Osteocyte (in vitro differentiated cells): ENCODE results near the gene CT47C1. TPM values are rescaled to one million over a fixed set of nuclear protein-coding genes. Genes with fewer than 3 reads are reported as not detected.
"Not testable (repeated sequence)": the region's sequence is repeated elsewhere in the genome, so short reads cannot be mapped to it uniquely, and the experiment has no call there.

Experiments used
- DNase-seq: peaks from one replicate; pipeline ENCODE4 v3.0.0; 2021; ENCODE audit warnings: mixed read lengths; ENCODE audit not compliant: unreplicated experiment; ENCODE audit errors: extremely low spot score
- H3K27ac Mint-ChIP-seq: one replicate; pipeline ENCODE4 v1.8.0; 2021; ENCODE audit warnings: mild to moderate bottlenecking, mixed read lengths; ENCODE audit not compliant: unreplicated experiment
- H3K27me3 Mint-ChIP-seq: one replicate; pipeline ENCODE4 v1.8.0; 2021; ENCODE audit warnings: mixed read lengths; ENCODE audit not compliant: unreplicated experiment
- H3K36me3 Mint-ChIP-seq: one replicate; pipeline ENCODE4 v1.8.0; 2021; ENCODE audit warnings: mixed read lengths; ENCODE audit not compliant: unreplicated experiment
- H3K4me1 Mint-ChIP-seq: one replicate; pipeline ENCODE4 v1.8.0; 2021; ENCODE audit warnings: mixed read lengths; ENCODE audit not compliant: unreplicated experiment
- H3K4me3 Mint-ChIP-seq: one replicate; pipeline ENCODE4 v1.8.0; 2021; ENCODE audit warnings: mild to moderate bottlenecking, moderate library complexity, mixed read lengths; ENCODE audit not compliant: unreplicated experiment
- H3K9me3 Mint-ChIP-seq: one replicate; pipeline ENCODE4 v1.8.0; 2021; ENCODE audit warnings: mixed read lengths; ENCODE audit not compliant: unreplicated experiment
- long read RNA-seq: library from polyadenylated mRNA; unstranded; transcript quantifications from one replicate; pipeline ENCODE4 v2.0.0, GENCODE V29; 2021
- total RNA-seq: library from RNA; stranded (reverse); gene quantifications from 2 replicates; pipeline ENCODE4 v1.2.1, GENCODE V29; 2021
- TF ChIP-seq, protein P1 (sequence below): fragments of 200-600 bp; sonication (generic); IDR thresholded peaks from 2 replicates; pipeline ENCODE4 v1.5.0; 2021; ENCODE audit warnings: antibody characterized with exemption, mild to moderate bottlenecking, moderate library complexity

CT47C1 gene
- not detected in 2 replicates for total RNA-seq
- long read RNA-seq = 0 reads

DNA sequence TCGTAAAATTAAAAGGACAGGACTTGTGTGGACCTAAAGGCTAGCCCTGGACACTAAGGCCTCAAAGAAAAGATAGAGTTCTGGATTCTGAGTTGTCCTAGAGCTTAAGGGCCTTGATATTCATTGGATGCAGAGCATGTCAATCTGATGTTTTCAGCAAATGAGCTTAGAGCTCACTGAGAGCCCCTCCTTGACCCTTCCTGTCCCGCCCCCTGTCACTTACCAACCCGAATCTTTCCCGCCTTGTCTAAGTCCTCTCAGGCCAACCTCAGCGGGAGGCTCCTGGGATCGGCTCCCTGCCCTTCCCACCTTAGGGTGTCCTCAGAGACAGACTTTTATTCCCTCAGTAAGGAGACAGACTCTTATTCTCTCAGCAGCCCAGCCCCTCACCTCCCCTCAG lies at the start of gene CT47C1:
TSS of gene CT47C1 (plus strand) at position 250 of the 400 bp plus-strand sequence. CDS start 233 bp downstream, outside the sequence.
- Mint-ChIP-seq H3K27me3 (no peaks in the 10 kb centered on the region), H3K36me3 (no peaks in the 10 kb centered on the region)
- peak; percentile 69 for DNase-seq

DNA sequence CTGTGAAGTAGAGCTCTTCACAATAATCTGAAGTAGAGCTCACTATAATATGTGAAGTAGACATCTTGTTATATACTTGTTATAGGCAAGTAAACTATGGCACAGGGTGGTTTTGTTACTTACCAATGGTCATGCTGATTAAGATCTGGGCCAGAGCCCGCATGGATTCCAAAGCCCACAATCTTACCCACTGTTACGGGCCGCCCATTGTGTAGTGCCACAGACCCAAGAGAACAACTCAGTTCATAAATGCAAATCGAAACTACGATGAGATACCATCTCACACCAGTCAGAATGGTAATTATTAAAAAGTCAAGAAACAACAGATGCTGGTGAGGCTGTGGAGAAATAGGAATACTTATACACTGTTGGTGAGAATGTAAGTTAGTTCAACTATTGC lies 46.9 kb upstream of the CT47C1 start:
- DNase-seq = no peak
- TF ChIP-seq, protein P1, sequence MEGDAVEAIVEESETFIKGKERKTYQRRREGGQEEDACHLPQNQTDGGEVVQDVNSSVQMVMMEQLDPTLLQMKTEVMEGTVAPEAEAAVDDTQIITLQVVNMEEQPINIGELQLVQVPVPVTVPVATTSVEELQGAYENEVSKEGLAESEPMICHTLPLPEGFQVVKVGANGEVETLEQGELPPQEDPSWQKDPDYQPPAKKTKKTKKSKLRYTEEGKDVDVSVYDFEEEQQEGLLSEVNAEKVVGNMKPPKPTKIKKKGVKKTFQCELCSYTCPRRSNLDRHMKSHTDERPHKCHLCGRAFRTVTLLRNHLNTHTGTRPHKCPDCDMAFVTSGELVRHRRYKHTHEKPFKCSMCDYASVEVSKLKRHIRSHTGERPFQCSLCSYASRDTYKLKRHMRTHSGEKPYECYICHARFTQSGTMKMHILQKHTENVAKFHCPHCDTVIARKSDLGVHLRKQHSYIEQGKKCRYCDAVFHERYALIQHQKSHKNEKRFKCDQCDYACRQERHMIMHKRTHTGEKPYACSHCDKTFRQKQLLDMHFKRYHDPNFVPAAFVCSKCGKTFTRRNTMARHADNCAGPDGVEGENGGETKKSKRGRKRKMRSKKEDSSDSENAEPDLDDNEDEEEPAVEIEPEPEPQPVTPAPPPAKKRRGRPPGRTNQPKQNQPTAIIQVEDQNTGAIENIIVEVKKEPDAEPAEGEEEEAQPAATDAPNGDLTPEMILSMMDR = no peak
- H3K36me3 Mint-ChIP-seq = no peaks in the 10 kb centered on the region
- no peaks in the 10 kb centered on the region for H3K27me3 Mint-ChIP-seq
- H3K27ac Mint-ChIP-seq = no peak overlapping the region
- H3K4me1 Mint-ChIP-seq = no peaks in the 10 kb centered on the region
- H3K4me3 Mint-ChIP-seq = no peak overlapping the region
- H3K9me3 Mint-ChIP-seq = peaks cover 12% of the 10 kb centered on the region

More for the DNA sequence above, at the start of gene CT47C1:
- Mint-ChIP-seq H3K9me3 (peaks cover 6% of the 10 kb centered on the region), H3K4me1 (no peaks in the 10 kb centered on the region), H3K27ac (no peak within 1 kb of the TSS), H3K4me3 (no peak within 1 kb of the TSS)
- TF ChIP-seq, protein P1 = no peak

DNA sequence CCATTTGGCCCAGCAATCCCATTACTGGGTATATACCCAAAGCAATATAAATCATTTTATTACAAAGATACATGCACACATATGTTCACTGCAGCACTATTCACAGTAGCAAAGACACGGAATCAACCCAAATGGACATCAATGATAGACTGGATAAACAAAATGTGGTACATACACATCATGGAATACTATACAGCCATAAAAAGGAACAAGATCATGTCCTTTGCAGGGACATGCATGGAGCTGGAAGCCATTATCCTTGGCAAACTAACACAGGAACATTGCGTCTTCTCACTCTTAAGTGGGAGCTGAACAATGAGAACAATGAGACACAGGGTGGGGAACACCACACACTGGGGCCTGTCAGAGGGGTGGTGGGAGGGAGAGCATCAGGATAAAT lies 46.4 kb upstream of the CT47C1 start:
- not testable (repeated sequence) for H3K4me3 Mint-ChIP-seq, DNase-seq, H3K27me3 Mint-ChIP-seq, H3K27ac Mint-ChIP-seq, H3K36me3 Mint-ChIP-seq, H3K4me1 Mint-ChIP-seq
- peaks cover 12% of the 10 kb centered on the region for H3K9me3 Mint-ChIP-seq

DNA sequence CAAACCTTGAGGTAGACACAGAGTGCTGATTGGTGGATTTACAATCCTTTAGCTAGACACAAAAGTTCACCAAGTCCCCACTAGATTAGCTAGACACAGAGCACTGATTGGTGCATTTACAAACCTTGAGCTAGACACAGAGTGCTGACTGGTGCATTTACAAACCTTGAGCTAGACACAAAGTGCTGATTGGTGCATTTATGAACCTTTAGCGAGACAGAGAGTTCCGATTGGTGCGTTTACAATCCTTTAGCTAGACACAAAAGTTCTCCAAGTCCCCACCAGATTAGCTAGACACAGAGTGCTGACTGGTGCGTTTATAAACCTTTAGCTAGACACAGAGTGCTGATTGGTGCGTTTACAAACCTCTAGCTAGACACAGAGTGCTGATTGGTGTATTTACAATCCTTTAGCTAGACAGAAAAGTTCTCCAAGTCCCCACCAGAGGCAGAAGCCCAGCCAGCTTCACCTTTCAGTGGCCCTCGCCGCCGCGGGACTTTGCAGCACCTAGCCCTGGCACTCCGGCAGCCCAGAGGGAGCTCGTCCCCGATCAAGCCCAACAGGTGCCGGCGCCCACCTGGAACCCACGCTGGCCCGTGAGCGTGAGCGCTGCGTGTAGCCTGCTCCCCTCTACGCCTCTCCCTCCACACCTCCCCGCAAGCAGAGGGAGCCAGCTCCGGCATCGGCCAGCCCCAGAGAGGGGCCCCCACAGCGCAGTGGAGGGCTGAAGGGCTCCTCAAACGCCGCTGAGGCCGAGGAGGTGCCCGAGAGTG lies 44.6 kb upstream of the CT47C1 start:
- not testable (repeated sequence) for H3K27ac Mint-ChIP-seq

DNA sequence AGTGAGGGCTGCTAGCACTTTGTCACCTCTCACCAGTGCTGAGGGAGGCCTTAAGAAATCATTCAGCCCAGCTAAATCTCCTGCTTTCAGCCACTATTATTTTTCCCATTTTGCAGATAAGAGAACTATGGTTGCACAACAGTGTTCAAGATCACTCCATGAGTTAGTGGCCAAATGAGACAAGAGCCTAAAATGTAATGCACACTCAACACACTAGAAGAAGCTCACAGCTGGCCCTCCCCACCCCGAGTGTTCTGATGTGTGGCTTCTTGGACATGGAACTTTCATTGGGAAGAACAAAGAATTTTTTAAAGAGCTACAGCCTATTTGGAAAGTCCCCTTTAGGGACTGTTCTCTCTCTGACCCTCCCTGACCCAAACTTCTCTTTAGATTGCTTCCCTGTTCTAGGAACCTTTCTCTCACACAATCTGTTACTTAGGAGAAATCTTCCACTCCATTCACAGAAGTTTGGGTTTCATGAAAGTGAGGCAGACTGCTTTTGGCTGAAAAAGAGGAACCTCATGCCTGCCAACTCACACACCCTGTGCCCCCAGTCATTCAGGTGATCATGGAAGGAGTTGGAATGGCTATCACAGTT lies 44.0 kb upstream of the CT47C1 start:
- no peaks in the 10 kb centered on the region for H3K4me1 Mint-ChIP-seq
- no peak overlapping the region for H3K4me3 Mint-ChIP-seq
- H3K27ac Mint-ChIP-seq = no peak overlapping the region
- peaks cover 20% of the 10 kb centered on the region for H3K9me3 Mint-ChIP-seq
- no peaks in the 10 kb centered on the region for H3K27me3 Mint-ChIP-seq
- DNase-seq = no peak
- TF ChIP-seq, protein P1 = no peak
- no peaks in the 10 kb centered on the region for H3K36me3 Mint-ChIP-seq

More for the DNA sequence above, 44.6 kb upstream of the CT47C1 start:
- not testable (repeated sequence) for H3K36me3 Mint-ChIP-seq, H3K27me3 Mint-ChIP-seq, DNase-seq, H3K4me1 Mint-ChIP-seq, H3K4me3 Mint-ChIP-seq
- H3K9me3 Mint-ChIP-seq = peaks cover 19% of the 10 kb centered on the region

DNA sequence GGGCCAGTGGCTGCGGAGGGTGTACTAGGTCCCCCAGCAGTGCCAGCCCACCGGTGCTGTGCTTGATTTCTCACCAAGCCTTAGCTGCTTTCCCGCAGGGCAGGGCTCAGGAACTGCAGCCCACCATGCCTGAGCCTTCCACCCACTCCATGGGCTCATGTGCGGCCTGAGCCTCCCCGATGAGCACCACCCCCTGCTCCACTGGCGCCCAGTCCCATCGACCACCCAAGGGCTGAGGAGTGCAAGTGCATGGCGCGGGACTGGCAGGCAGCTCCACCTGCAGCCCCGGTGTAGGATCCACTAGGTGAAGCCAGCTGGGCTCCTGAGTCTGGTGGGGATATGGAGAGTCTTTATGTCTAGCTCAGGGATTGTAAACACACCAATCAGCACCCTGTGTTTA lies 43.1 kb upstream of the CT47C1 start:
- not testable (repeated sequence) for H3K27me3 Mint-ChIP-seq, DNase-seq, H3K27ac Mint-ChIP-seq, H3K36me3 Mint-ChIP-seq, H3K4me3 Mint-ChIP-seq, H3K4me1 Mint-ChIP-seq
- H3K9me3 Mint-ChIP-seq = peaks cover 25% of the 10 kb centered on the region
